ENCODE data around the gene NT5C1B. TPM values are rescaled to one million over a fixed set of nuclear protein-coding genes. Genes with fewer than 3 reads are reported as not detected.

Gene NT5C1B
- total RNA-seq, 3 donors from 2014 or later, result not detected

DNA sequence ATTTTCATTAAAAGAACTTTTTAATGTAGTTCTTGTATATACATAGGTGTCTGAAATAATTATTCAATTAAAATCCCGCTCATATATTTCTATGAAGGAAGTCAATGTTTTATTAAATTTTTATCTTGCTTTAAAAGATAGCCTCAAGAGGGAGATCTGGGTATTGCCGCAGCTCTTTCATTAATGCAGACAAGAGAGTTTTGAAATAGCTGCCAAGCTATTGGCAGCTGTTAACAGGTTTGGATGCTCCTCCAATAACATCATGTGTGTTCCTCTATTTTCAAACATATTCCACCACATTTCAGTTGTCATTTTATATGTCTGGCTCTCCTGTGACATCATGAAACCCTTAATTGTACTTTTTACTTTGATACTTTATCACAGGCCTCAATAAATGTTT, 12.9 kb upstream of the NT5C1B start:
- no peak overlapping the region for H3K4me3 ChIP-seq
- intact Hi-C loops (cut with DNase I; ENCODE audit: low total_unique reads), result no loop called here

DNA sequence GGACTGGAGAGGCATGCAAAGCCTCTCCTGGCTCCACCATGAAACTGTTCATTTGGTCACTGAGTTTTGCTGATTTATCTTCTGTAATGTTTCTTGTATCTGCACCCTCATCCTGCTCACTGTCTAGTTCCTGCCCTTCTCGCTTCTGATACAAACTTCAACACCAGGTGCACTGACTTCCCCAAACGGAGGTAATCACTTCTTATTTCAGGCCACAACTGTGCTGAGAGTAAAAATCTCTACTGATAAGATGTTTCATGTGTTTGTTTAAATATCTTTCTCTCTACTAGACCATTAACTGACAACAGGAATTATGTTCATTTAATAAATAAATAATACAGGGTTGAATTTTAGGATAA, 10.9 kb upstream of the NT5C1B start:
- H3K9me3 ChIP-seq, result no peaks in the 10 kb centered on the region
- no peaks in the 10 kb centered on the region for H3K27me3 ChIP-seq
- DNase-seq (ENCODE audit: low spot score in 2 of 2), result no peak
- intact Hi-C loops (cut with DNase I; ENCODE audit: low total_unique reads), result no loop called here
- H3K27ac ChIP-seq, result peak overlapping the region in 1 of 2 donors; percentile 76
- no peak for TF ChIP-seq POLR2AphosphoS5 (IDR thresholded peaks at IDR 0.05)
- no peak for TF ChIP-seq POLR2A (IDR thresholded peaks at IDR 0.05)
- TF ChIP-seq, protein P1, sequence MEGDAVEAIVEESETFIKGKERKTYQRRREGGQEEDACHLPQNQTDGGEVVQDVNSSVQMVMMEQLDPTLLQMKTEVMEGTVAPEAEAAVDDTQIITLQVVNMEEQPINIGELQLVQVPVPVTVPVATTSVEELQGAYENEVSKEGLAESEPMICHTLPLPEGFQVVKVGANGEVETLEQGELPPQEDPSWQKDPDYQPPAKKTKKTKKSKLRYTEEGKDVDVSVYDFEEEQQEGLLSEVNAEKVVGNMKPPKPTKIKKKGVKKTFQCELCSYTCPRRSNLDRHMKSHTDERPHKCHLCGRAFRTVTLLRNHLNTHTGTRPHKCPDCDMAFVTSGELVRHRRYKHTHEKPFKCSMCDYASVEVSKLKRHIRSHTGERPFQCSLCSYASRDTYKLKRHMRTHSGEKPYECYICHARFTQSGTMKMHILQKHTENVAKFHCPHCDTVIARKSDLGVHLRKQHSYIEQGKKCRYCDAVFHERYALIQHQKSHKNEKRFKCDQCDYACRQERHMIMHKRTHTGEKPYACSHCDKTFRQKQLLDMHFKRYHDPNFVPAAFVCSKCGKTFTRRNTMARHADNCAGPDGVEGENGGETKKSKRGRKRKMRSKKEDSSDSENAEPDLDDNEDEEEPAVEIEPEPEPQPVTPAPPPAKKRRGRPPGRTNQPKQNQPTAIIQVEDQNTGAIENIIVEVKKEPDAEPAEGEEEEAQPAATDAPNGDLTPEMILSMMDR (IDR thresholded peaks at IDR 0.05), result no peak
- H3K4me3 ChIP-seq, result no peak overlapping the region
- no peaks in the 10 kb centered on the region for H3K36me3 ChIP-seq
- H3K4me1 ChIP-seq, result no peaks in the 10 kb centered on the region

More for the DNA sequence above, 12.9 kb upstream of the NT5C1B start:
- Histone ChIP-seq H3K27ac (no peak overlapping the region), H3K27me3 (no peaks in the 10 kb centered on the region), H3K4me1 (no peaks in the 10 kb centered on the region), H3K36me3 (no peaks in the 10 kb centered on the region), H3K9me3 (no peaks in the 10 kb centered on the region)
- DNase-seq (ENCODE audit: low spot score in 2 of 2), result no peak
- TF ChIP-seq, protein P1 (IDR thresholded peaks at IDR 0.05), result no peak
- TF ChIP-seq POLR2A (IDR thresholded peaks at IDR 0.05) (no peak), POLR2AphosphoS5 (IDR thresholded peaks at IDR 0.05) (no peak)

DNA sequence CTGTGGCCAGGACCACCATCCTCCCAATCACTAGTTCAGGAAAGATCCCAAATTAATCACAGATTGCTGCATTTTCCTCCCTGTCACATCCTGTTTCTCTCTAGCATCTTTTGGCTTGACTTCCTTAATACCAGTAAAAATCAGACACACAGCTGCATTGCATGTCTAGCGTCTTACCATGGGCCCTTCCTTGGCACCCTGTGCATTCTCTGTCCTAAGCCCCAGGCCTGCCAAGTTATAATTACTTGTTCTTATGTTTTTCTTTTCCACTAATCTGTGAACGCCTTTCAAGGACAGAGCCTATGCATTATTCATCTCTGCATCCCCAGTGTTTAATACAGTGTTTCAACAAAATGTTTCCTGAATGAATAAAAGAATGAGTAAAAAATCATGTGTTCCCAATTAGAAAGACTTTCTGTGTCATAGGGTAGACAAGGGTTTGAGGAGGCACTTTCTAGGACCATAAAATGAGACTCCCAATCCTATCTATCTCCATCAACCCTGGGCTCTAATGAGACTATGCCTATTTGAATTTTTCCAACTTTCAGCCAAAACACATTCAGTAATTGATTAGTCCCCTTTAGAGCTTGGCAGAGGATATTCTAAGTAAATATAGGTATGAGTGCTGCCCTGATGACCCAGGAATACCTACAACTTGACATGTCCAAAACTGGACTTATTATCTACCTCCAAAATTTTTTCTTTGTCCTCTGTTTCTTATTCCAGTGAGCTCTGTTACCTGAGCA, 10.3 kb upstream of the NT5C1B start:
- no peak for TF ChIP-seq POLR2AphosphoS5 (IDR thresholded peaks at IDR 0.05)
- TF ChIP-seq, protein P1 (IDR thresholded peaks at IDR 0.05), result no peak
- no peak for TF ChIP-seq POLR2A (IDR thresholded peaks at IDR 0.05)
- intact Hi-C loops (cut with DNase I; ENCODE audit: low total_unique reads), result no loop called here
- H3K4me3 ChIP-seq, result no peak overlapping the region
- no peaks in the 10 kb centered on the region for H3K36me3 ChIP-seq
- no peaks in the 10 kb centered on the region for H3K9me3 ChIP-seq
- H3K27ac ChIP-seq, result peak overlapping the region in 1 of 2 donors; percentile 76
- no peak for DNase-seq (ENCODE audit: low spot score in 2 of 2)
- H3K27me3 ChIP-seq, result no peaks in the 10 kb centered on the region
- no peaks in the 10 kb centered on the region for H3K4me1 ChIP-seq

DNA sequence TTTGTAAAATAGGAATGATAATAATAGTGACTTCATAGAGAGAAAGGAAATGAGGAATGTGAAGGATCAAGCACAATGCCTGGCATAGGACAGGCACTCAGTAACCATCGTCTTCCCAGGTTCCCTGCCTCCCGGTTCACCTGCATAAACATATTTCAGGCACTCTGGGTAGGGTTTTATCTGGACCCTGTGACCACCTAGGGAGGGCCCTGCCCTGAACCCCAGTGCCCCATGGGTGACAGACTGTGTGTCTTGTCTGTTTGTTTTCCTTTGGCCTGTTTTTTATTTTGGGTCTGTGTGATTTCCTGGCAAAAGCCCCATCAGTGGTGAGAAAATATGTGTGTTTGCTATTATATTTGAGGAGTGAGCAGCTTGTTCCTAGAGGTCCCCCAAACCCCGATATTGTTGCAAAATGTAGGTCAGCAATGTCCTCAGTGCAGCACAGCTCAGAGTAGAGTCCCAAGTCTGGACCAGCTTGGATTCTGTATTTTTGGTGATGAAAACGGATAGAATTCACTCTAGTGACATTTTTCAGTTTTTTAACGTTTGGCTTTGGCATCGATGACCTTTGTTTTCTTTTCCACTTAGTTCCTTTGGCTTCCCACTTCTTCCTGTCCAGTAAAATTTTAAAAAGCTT, 9.6 kb upstream of the NT5C1B start:
- no peak for DNase-seq (ENCODE audit: low spot score in 2 of 2)
- Histone ChIP-seq H3K4me3 (no peak overlapping the region), H3K27me3 (no peaks in the 10 kb centered on the region), H3K27ac (peak overlapping the region in 1 of 2 donors; percentile 76), H3K36me3 (no peaks in the 10 kb centered on the region), H3K9me3 (no peaks in the 10 kb centered on the region), H3K4me1 (no peaks in the 10 kb centered on the region)
- intact Hi-C loops (cut with DNase I; ENCODE audit: low total_unique reads), result no loop called here
- TF ChIP-seq POLR2AphosphoS5 (IDR thresholded peaks at IDR 0.05) (no peak), POLR2A (IDR thresholded peaks at IDR 0.05) (no peak)
- TF ChIP-seq, protein P1 (IDR thresholded peaks at IDR 0.05), result no peak

DNA sequence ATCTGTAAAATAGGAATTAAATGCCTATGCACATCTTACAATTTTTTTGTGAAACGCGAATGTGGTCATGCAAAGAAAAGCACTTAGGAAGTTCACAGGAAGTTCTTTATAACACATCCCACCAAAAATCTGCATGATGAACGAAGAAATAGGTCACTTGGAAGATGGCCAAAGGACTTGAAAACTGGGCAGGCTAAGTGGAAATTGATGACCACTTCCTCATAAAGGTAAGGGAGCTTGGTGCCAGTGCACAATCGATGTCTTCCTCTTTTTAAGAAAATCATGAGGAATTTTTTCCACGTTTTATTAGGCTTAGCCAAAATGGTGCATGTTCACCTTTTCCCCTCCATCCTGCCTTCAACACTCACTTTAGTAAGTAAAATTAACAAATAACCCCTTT, 8.2 kb upstream of the NT5C1B start:
- H3K27ac ChIP-seq, result no peak overlapping the region
- no peaks in the 10 kb centered on the region for H3K9me3 ChIP-seq
- intact Hi-C loops (cut with DNase I; ENCODE audit: low total_unique reads), result no loop called here
- no peaks in the 10 kb centered on the region for H3K27me3 ChIP-seq
- TF ChIP-seq, protein P1 (IDR thresholded peaks at IDR 0.05), result no peak
- no peak for TF ChIP-seq POLR2AphosphoS5 (IDR thresholded peaks at IDR 0.05)
- TF ChIP-seq POLR2A (IDR thresholded peaks at IDR 0.05), result no peak
- no peaks in the 10 kb centered on the region for H3K36me3 ChIP-seq
- DNase-seq (ENCODE audit: low spot score in 2 of 2), result no peak
- no peak overlapping the region for H3K4me3 ChIP-seq
- no peaks in the 10 kb centered on the region for H3K4me1 ChIP-seq
